ENCODE measurements around the gene COX6B2.

GRCh38 chr19:55345818-55346724, 8.4 kb downstream of the COX6B2 start:
- TF ChIP-seq GATA2 (IDR thresholded peaks at IDR 0.05; ENCODE audit: low read depth, low read length) (no peak), GATA3 (IDR thresholded peaks at IDR 0.05; ENCODE audit: low read depth, low read length) (no peak)

All from SH-SY5Y (cell line).